ENCODE results near the gene WEE1.

GRCh38 chr11:9570313-9571025 lies 3.0 kb upstream of the WEE1 start:
- TF ChIP-seq ATF2 (IDR thresholded peaks at IDR 0.05; ENCODE audit: low read length): no peak
- TF ChIP-seq POLR2A (IDR thresholded peaks at IDR 0.05; ENCODE audit: low read depth, low read length): no peak
- no peak for TF ChIP-seq ZNF274 (IDR thresholded peaks at IDR 0.05; ENCODE audit: insufficient read depth, insufficient read length)
- no peak for TF ChIP-seq SREBF2 (IDR thresholded peaks at IDR 0.05; ENCODE audit: low read length)
- no peak for TF ChIP-seq CTCF (IDR thresholded peaks at IDR 0.05 in 2 of 3, conservative IDR thresholded peaks at IDR 0.05 in 1 of 3; ENCODE audit: control insufficient read depth in 2 of 3, extremely low read depth in 1 of 3, insufficient read depth in 1 of 3, low read depth in 3 of 3, low read length in 3 of 3)

All from GM12878 (cell line).